Stimulated activated CD4-positive, alpha-beta T cell treated with anti-CD3 and anti-CD28 coated beads, Interleukin-15, amount 100 ng/mL, for 48 hours (primary cell): ENCODE data around the gene ZNF574.

Experiments used
- DNase-seq, 2 donors: peaks; one replicate each; pipeline ENCODE4 v3.0.0-alpha.2; 2020; ENCODE audit warnings: low read depth in 2 of 2

The ZNF574 gene

DNA sequence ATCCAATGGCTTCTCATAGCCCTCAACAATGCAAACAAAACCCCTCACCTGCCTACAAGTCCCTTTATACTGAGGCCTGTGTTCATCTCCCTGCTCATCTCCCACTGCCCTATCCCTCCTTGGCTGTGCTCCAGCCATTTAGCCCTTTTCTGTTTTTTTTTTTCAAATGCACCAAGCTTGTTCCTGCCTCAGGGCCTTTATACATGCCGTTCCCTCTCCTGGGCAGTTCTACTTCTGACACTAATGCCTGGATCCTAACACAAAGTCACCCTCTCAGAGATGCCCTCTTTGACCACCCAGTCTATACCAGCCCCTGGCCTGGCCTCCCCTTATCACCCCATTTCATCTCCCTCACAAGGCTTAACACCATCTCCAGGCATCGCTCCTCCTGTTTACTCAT lies 26.9 kb downstream of the ZNF574 start:
- no peak for DNase-seq

- DNase-seq = no peak
Observed at GRCh38 chr19:42105368-42105767, 29.4 kb downstream of the ZNF574 start.

GRCh38 chr19:42108527-42109389 lies 32.8 kb downstream of the ZNF574 start:
- peak; percentile 78 to 86 for DNase-seq

GRCh38 chr19:42109896-42110295 lies 33.9 kb downstream of the ZNF574 start:
- no peak for DNase-seq

DNA sequence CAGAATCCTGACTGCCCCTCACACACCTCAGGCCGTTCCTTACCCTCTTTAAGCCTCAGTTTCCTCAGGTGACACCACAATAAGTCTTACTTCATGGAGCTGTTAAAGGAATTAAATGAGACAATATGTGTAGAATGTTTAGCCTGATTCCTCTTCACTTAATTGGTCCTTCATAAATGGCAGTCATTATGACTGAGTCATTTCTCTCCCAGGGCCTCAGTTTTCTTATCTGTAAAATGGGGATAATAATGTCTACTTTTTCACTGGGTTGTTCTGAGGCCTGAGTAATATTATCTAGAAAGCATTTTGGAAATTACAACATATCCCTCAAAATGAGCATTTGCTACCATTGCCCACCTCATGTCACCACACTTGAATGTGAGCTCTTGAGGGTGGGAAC lies 34.7 kb downstream of the ZNF574 start:
- no peak for DNase-seq

DNA sequence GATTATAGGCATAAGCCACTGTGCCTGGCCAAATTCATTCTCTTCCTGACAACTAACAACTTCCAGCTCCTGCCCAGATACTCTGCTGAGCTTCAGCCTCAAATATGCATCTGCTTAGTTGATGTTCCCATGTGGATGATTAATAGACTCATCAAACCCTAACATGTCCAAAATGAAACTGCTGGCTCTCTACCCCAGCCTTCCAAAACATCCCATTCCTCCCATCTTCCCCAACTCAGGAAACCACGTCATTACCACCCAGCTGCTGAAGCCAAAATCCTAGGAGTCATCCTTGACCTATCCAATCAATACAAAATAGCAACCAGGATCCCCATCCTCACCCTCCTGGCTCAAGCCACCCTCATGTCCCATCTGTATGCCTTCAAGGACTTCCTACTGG lies 35.4 kb downstream of the ZNF574 start:
- DNase-seq = no peak

DNA sequence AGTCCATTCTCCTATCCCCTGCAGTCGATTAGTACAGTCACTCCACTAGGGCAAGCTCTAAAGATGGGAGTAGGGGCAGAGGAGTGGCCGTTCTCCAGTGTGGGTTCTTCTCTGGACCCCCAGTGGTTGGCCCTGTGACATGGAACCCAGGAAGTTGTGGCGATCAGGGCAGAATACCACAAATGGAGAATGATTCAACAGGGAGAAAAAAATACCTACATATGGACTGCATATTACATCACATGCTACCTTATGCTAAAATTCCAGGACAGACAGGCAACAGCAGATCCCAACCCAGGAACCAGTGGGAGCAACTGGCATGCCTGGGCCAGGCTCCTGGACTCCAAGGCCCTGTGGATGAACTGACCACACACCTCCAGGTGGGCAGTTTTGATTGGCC lies 35.8 kb downstream of the ZNF574 start:
- no peak for DNase-seq

GRCh38 chr19:42113641-42114348 lies 37.8 kb downstream of the ZNF574 start:
- no peak for DNase-seq

- DNase-seq = no peak
Observed at GRCh38 chr19:42114412-42114811, 38.4 kb downstream of the ZNF574 start.

GRCh38 chr19:42115219-42115618 lies 39.3 kb downstream of the ZNF574 start:
- DNase-seq = no peak

- DNase-seq = no peak
Observed at GRCh38 chr19:42115705-42116104, 39.7 kb downstream of the ZNF574 start.

DNA sequence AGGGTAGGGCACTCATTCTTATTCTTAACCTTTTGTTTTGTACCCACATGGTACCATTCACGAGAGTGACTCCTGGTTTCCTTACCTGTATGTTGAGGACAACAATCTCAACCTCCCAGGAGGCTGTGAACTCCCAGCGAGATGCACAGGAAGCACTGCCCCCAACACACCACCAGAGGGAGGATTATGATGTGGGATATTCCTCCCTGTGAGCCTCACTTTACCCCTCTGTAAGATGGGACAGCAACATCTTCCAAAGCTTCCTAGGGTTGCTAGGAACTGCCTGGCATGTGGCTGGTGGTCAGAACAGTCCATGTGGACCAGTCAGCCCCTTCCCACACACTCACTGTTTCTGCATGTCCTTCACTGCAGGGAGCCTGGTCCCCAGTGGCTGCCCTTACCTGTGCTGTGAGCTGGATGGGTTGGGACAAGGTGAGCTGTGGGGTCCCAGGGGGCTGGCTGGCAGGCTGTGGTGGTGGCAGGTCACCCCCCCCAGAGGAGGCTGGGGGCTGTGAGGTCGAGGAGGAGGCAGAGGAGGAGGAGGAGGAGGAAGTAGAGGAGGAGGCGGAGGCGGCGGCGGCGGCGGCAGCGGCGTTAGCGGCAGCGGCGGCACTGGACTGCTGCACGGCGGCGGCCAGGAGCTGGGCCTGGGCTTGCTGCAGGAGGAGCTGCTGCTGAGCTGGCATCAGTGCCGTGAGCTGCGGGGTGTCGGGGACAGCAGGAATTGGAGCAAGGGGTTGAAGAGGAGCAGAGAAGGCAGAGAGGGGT lies 40.5 kb downstream of the ZNF574 start:
- no peak for DNase-seq

- no peak for DNase-seq
Observed at GRCh38 chr19:42117076-42117475, 41.1 kb downstream of the ZNF574 start.

- DNase-seq = no peak
Observed at GRCh38 chr19:42120276-42120980, 44.5 kb downstream of the ZNF574 start.

DNA sequence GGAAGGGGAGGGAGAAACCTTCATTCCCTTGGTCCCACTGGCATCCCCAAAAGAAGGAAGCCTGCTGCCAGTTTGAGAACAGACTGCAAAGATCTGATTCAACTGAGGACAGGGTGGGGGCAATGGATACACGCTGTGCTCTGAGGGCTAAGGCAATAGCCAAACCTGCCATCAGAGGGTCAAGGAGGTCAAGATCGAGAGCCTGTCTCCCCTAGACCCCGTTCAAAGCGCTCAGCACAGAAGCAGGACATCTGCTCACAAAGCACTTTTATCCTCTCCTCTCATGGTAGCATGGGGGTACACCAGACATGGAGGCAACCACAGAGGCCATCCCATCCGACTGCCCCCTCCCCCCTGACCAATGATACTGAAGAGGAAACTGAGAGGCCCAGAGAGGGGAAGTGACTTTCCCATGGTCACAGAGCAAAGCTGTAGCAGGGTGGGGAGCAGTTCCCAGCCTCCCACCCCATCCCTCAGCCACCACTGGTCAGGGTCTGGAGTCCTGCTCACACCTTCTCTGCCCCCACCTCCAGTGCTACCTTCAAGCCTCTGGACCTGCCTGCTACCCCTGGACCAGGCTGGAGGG lies 45.2 kb downstream of the ZNF574 start:
- no peak for DNase-seq

DNA sequence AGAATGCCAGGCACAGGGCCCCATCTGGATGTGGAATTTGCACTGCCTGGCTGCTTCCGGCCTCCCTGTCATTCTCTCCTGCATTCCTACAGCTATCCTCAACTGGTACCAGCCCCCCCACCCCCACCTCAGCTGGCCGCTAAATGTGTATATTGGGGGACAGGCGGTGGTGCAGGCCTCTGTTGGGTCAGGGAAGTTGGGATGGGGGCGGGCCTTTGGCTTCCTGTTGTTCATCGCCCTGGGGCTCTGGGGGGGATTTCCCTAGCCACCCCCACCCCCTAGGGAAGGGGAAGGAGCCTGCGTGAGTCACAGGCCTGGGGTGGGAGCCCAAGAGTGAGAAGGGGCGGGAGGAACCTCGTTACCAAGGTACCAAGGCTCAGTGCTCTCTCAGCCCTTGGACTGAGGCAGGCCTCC lies 45.7 kb downstream of the ZNF574 start:
- peak; percentile 72 to 82 for DNase-seq

DNA sequence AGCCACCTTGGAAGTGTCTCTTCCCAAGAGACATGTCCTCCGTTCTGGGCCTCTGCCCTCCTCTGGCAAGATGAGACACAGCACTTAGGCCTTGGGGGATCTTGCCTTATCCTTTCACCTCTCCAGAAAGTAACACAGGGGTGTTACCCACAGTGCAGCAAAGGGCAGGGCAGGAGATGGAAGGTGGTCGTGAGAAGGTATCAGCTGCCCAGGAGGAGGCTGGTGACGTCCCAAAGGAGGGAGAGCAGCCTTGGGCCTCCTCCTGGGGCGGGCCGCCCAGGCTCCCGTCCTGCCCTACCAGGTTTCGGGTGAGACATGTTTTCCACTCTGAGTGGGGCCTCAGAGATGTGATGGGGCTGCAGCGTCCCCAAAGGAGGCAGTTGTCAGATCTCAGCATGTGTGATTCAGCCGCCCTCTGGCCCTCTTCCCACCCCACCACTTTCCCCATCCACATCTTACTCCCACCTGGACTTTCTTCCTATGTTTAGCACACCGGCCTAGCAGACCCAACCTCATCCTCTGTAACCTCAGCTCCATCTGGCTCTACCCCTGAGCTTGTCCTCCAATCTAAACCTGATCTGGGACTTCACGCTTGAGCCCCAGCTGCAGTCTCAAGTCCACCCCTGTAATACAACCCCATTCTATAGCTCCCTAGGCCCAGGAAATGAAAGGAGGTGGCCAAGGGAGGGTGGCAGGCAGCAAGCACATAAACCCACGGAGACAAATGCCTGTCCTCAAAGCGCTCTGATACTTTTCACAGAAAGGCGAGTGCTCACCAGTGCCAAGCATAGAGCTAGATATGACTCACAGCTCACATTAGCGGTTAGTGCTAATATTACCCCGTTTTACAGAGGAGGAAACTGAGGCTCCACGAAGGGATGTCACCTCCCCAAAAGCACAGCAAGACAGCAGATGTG lies 47.0 kb downstream of the ZNF574 start:
- DNase-seq = peak; percentile 65 to 76

DNA sequence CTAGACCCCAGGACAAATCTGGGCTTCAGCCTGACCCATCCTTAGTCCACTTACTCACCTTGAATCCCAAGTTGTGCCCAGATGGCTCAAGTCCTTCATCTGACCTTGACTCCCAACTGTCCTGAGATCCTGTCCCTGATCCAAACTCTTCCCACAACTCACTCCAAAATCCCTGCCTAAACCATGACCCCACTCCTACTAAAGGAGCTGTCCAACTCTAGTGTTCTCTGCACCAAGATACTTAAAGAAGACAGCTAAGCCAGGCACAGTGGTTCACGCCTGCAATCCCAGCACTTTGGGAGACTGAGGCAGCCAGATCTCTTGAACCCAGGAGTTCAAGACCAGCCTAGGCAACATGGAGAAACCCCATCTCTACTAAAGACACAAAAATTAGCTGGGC lies 47.8 kb downstream of the ZNF574 start:
- no peak for DNase-seq

DNA sequence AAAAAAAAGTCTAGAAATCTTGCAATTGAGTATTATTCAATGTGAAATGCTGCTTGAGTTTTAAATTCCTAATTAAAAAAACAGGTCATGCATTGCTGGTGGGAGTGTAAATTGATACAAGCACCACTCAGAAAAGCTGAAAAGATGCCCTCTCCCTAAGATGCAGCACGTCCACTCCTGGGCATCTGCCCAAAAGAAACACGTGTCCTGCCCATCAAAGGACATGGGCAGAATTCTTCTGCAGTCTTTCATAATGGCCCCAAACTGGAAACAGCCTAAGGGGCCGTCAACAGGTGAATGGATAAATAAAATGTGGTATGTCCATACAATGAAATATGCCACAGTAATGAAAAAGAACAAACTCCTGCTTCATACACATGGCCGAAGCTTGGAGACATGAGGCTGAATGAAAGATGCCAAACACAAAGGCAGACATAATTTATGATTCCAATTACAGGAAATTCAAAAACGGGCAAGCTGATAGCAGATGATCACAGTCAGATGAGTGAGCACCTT lies 48.5 kb downstream of the ZNF574 start:
- no peak for DNase-seq

GRCh38 chr19:42125536-42125935 lies 49.6 kb downstream of the ZNF574 start:
- DNase-seq = no peak
